Mesenteric fat pad (tissue), 1 donor: ENCODE measurements around the gene RBMX2. TPM values are rescaled to one million over a fixed set of nuclear protein-coding genes. Genes with fewer than 3 reads are reported as not detected.
"Not testable (repeated sequence)": the region's sequence is repeated elsewhere in the genome, so short reads cannot be mapped to it uniquely, and the experiment has no call there.

Source experiments
- DNase-seq: peaks from one replicate; pipeline ENCODE4 v3.0.0-alpha.2; 2020; ENCODE audit warnings: low spot score
- long read RNA-seq: library from polyadenylated mRNA; unstranded; transcript quantifications from one replicate; pipeline ENCODE4 v2.0.0, GENCODE V29; 2020
- total RNA-seq: library from RNA; stranded (reverse); fragmentation: NEBNext Ultra II Directional; extraction: Animal tissue kit (Norgen Biotek cat#: 25700); gene quantifications from one replicate; pipeline ENCODE4 v1.2.1, GENCODE V29; 2021
- donor health status: DM: yes; HTN: yes; CAD: no.

The RBMX2 gene
- 15.4 TPM for total RNA-seq
- long read RNA-seq, partial matches to known transcripts: 2 of 11 reads
- long read RNA-seq, other reads (novel, unspliced or antisense): 1 of 11 reads

GRCh38 chrX:130401415-130402207 is at the start of gene RBMX2:
TSS of gene RBMX2 (plus strand) at chrX:130401987. CDS start at chrX:130402033, 46 bp downstream.
- DNase-seq: no peak

GRCh38 chrX:130352050-130352449 is 49.7 kb upstream of the RBMX2 start:
- not testable (repeated sequence) for DNase-seq

- no peak for DNase-seq
These were observed 25.7 kb upstream of the RBMX2 start for GRCh38 chrX:130376077-130376476.

- DNase-seq: no peak
These were observed 23.6 kb upstream of the RBMX2 start for GRCh38 chrX:130378024-130378669.

- no peak for DNase-seq
These were observed 16.3 kb upstream of the RBMX2 start, which contains the start of gene GPR119 for GRCh38 chrX:130385520-130385919. TSS of gene GPR119 (minus strand) at chrX:130385674. CDS start at chrX:130385447, 227 bp downstream.

- no peak for DNase-seq
These were observed 15.4 kb upstream of the RBMX2 start for GRCh38 chrX:130386408-130386808.

- DNase-seq: no peak
These were observed 8.2 kb upstream of the RBMX2 start for GRCh38 chrX:130393451-130394074.

GRCh38 chrX:130395341-130395740 is 6.4 kb upstream of the RBMX2 start:
- no peak for DNase-seq

- DNase-seq: no peak
These were observed 459 bp downstream of the RBMX2 start for GRCh38 chrX:130402208-130402684.

GRCh38 chrX:130413415-130413814 is 11.6 kb downstream of the RBMX2 start:
- DNase-seq: no peak

- DNase-seq: no peak
These were observed 13.0 kb downstream of the RBMX2 start for GRCh38 chrX:130414800-130415199.

- DNase-seq: no peak
These were observed 13.4 kb downstream of the RBMX2 start for GRCh38 chrX:130415201-130415600.

GRCh38 chrX:130416785-130417184 is 15.0 kb downstream of the RBMX2 start:
- DNase-seq: no peak

- no peak for DNase-seq
These were observed 16.3 kb downstream of the RBMX2 start for GRCh38 chrX:130418066-130418465.

GRCh38 chrX:130418740-130419139 is 17.0 kb downstream of the RBMX2 start:
- DNase-seq: no peak

- no peak for DNase-seq
These were observed 17.5 kb downstream of the RBMX2 start for GRCh38 chrX:130419263-130419662.

GRCh38 chrX:130426531-130426930 is 24.7 kb downstream of the RBMX2 start:
- DNase-seq: no peak

- not testable (repeated sequence) for DNase-seq
These were observed 27.4 kb downstream of the RBMX2 start for GRCh38 chrX:130429236-130429635.

- no peak for DNase-seq
These were observed 34.1 kb downstream of the RBMX2 start for GRCh38 chrX:130435937-130436336.

GRCh38 chrX:130437996-130438395 is 36.2 kb downstream of the RBMX2 start:
- not testable (repeated sequence) for DNase-seq

GRCh38 chrX:130443875-130444274 is 42.1 kb downstream of the RBMX2 start:
- DNase-seq: no peak
